HL-60/S4 treated with retinoic acid at 250 ng/mL for 4 days and 3 days (cell line): ENCODE data around the gene PTPRR.

Source experiments
- in situ Hi-C: fragments of 300-500 bp; cut with MboI; formaldehyde crosslinking; loops from 2 replicates; pipeline ENCODE4 v1.7.0; 2022; ENCODE audit warnings: low sequenced_read_pairs

Gene PTPRR, protein sequence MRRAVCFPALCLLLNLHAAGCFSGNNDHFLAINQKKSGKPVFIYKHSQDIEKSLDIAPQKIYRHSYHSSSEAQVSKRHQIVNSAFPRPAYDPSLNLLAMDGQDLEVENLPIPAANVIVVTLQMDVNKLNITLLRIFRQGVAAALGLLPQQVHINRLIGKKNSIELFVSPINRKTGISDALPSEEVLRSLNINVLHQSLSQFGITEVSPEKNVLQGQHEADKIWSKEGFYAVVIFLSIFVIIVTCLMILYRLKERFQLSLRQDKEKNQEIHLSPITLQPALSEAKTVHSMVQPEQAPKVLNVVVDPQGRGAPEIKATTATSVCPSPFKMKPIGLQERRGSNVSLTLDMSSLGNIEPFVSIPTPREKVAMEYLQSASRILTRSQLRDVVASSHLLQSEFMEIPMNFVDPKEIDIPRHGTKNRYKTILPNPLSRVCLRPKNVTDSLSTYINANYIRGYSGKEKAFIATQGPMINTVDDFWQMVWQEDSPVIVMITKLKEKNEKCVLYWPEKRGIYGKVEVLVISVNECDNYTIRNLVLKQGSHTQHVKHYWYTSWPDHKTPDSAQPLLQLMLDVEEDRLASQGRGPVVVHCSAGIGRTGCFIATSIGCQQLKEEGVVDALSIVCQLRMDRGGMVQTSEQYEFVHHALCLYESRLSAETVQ

DNA sequence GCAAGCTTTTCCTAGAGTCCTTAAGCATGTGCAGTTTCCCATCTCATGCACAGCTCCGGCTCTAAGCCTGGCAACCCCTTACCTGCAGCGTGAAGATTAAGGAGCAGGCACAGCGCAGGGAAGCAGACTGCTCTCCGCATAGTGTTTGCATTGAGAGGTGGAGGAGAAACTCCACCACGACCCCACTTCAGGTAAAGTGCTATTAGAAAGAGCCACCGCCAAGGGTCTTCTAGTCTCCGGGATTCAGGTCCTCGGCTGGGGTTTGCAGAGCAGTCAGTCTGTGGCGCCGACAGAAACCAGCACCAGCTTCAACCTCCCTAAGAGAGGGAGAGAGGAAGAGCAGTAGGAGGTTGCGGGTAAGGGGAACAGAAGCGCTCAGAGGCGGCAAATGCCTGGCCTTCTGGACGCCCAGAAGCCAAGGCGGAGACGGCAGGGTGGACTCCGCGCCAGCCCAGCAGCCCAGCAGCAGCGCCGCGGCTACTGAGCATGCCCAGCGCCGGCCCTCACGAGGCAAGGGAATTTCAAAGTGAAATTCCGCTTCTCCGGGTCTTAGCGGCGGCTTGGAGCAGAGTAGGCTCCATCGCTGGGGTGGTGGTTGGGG, at the start of gene PTPRR:
PTPRR (minus strand) TSS at position 488 of the 601 bp plus-strand sequence; CDS start at position 140, 348 bp downstream.
- in situ Hi-C loops, result no loop called here

DNA sequence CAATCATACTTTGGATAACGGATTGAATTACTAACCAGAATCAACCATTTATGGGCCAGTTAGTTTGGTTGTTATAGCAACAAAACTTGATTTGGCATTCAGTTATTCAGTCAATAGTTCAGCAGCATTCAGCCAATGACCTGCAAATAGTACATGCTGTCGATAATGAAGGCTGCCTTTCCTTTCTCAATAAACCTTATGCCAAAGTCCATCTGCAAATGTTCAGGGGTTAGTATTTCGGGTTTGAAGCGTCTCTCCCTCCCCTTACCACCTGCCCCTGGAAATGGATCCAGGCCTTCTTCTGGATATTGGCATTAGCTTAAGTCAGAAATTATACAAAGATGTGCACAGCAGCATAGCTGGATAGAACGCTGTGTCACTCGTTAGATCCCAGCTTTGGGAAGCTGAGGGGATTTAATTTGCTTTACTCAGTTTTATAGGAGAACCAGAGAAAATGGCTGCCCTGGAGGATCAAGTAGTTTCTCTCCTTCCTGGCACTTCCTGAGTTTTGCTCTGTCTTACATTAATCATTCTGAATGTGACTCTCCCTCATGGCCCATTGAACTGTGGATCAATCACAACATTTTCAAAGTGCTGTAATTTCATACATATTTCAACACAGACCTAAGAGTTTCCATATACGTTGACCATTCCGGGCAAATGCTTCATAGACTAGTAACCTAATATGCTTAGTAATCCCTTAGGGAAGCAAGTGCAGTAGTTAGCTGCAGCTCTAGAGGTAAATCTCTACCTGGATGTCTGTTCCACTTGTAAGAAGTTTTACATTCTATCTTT, 46.7 kb upstream of the PTPRR start:
- in situ Hi-C loops, result no loop called here

DNA sequence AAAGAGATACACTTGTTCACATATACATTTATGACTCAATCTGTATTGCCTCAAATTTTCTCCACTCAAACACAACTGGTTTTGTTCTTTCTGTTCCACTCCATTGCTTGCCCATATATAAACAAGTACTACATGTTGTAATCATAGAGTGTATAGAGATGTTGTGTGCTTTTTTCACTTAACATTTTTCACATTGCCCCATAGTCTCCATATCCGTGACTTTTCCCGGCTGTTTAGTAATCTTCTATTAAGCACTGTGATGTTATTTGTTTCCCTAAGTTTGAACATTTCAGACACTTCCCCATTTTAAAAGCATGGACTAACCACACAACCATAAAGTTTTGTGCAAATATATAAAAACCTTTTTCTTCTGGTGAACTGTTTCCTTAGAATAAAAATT, 45.5 kb upstream of the PTPRR start:
- in situ Hi-C loops, result no loop called here

DNA sequence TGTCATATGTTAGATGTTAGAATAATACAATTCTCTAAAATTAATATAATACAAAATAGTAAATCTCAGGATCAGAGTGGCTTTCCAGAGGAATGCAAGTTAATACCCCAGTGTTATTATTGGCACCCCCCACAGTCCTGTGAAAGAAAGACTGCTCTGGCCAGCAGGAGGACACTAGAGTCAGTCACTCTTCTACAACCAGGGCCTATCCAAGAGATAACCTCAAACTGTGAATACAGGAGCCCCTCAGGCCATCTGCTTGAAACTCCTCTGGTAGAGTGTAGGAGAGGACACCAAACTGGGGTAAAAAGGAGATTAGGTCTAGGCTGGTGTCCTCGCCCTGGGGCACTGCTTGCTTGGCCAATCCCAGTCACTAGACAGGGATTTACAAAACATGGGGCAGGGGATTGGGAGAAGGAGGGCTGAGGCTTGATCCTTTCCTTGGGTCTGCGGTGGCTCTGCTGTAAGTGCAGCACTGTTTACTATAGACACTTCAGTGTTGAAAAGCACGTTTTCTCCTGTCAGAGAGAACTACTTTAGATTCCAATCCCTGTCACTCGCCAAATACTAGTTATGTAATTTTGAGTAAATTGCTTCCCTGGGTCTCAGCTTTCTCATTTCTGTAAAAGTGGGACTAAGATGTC, 44.5 kb upstream of the PTPRR start:
- in situ Hi-C loops, result no loop called here

DNA sequence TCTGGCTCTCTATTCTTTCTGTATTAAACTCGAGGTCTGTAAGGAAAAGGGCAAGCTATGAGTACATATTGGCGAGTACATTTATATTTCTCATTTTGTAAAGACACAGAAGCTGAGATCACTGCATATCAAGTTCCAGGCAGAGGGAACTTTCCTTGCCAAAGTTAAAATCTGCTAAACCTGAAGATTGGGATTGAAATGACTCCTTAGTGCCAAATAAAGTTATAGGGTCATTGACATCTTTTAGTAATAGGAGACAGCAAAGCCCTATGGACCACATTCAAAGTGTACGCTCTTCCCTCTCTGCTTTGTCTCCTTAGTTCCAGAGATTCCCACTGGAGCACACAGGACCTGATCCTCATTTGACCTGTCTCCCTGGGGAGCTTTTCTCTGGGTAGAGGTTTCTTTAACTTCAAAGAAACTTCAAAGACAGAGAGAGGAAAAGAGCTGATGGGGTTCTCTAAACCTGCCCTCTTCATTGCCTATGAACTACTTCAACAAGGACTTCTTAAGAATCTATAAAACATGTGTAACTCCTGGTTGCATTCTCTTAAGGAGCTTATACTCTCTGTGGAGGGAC, 42.6 kb upstream of the PTPRR start:
- in situ Hi-C loops, result no loop called here

DNA sequence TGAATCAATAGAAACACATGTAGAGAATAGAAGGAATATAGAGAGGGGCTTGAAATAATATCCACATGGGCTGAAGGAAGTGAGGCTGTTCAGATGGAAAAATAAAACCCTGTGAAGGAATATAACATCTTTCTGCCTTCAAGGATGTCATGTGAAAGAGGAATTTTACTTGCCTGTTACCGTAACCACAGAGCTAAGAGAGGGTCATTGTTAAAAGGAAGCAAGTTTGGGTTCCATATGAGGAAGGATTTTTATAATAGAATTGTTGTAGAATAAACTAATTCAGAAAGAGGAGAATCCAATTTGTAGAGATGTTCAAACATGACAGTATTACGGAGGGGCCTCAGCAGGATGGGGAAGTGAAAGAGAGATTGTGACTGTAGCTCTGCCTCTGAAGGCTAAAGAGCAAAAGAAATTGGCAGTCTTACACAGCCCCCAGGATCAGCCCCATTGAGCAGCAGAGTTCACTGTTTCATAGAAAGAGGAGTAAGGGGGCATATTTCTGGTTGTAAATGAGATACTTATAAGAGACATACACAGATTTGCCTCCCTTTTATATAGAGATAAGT, 41.8 kb upstream of the PTPRR start:
- in situ Hi-C loops, result no loop called here

DNA sequence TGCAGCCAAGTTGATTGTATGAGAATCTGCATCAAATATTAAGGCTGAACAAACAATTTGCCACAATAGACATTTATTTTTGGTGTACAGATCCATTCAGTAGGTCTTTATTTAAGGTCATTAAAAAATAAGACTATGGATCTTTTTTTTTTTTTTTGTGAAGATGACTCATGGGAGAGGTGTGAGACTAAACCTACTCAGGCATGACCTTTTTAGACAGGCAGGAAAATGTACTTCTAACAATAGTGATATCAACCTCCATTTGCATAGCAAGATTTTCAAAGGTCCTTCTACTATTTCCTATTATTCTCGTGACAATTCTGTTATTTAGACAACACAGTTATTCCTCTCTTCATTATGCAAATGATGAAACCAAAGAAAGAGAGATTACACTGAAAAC, 39.9 kb upstream of the PTPRR start:
- in situ Hi-C loops, result no loop called here

DNA sequence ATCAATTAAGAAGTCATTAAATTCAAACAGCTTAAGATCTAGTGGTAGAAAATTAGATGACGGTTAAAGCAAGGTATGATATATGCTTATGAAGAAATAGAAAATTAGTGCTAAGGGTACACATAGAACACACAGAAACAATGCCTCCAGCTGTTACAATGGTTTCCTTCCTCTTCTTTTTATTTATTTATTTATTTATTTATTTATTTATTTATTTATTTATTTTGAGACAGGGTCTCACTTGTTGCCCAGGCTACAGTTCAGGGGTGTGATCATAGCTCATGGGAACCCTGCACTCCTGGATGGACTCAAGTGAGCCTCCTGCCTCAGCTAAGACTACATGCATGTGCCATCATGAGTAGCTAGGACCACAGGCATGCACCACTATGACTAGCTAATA, 34.9 kb upstream of the PTPRR start:
- in situ Hi-C loops, result no loop called here

DNA sequence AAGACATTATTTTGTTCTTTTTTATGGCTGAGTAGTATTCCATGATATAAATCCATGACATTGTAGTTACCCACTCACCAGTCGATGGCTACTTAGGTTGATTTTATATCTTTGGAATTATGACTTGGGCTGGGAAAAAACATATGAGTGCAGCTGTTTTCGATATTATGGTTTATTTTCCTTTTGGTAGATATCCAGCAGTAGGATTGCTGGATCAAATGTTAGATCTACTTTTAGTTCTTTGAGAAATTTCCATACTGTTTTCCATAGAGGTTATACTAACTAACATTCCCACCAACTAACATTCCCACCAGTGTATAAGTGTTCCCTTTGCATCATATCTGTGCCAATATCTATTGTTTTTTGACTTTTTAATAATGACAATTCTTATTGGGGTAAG, 29.9 kb upstream of the PTPRR start:
- in situ Hi-C loops, result no loop called here

DNA sequence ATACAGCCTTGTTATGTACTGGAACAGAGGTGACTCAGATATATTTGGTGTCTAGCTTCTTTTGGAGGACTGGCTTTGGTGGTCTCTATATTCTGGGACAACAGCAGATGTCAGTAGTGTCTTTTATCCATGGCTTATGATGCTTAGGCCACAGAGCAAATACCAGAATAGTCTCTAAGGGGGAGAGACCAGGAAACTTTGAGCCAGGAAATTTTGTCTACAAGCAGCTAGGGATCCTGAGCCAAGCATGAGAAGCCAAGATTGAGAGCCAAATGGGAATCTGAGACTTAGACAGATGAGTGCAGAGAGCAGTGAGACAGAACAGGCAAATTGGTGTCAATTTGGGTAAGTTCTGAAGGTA, 28.4 kb upstream of the PTPRR start:
- in situ Hi-C loops, result no loop called here

DNA sequence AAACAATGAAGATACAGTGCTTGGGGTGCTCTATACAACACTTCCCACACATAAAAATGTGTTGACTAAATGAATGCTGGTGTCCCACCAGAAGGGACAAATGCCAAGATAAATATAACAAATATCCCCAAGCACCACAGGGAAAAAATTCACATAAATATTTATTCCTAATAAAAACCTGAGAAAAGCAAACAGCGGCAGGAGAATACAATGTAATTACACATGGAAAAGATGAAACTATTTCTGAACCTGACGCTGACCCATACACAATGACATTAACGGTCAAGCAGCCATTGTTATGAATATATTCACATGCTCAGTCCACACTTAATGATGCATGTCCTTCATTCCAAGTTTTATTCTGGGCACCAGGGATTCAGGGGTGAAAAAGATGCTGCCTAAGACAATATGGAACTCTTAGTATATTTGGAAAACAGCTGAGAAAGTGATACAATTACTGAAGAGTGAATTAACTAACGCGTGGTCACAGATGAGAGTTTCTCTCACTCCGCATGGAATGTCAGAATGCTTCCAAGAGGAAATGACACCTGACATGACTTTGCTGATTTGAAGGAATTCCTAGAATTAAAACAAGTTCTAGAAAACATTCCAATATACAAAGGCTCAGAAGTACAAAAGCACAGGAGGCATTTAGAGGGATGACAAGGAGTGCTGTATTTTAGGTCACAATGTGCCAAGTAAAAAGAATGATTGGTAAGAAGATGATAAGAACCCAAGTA, 27.9 kb upstream of the PTPRR start:
- in situ Hi-C loops, result no loop called here

DNA sequence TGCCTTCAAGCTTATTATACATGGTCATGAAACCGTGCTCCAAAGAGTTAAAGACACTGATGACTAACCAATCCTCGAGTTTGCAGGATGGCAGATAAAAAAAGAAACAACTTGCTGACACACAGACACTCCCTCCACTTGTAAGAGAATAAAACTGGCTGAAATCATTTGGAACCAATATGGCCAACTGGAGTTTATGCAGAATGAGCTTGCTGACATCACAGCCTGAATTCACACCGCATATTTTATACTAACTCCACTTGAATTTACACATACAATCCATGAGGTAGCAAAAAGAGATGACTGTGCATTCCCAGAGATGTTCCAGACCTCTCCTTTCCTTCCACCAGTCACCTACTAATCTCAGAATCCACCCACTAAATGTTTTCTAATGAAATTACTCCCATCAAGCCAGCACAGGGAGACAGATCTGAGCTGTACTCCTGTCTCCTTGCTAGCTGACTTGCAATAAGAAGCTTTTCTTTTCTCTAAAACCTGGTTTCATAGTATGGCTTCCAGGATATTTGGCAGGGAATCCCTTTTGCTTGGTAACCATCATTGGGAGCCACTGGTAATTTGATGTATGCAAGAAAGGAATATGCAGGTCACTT, 15.8 kb upstream of the PTPRR start:
- in situ Hi-C loops, result no loop called here

DNA sequence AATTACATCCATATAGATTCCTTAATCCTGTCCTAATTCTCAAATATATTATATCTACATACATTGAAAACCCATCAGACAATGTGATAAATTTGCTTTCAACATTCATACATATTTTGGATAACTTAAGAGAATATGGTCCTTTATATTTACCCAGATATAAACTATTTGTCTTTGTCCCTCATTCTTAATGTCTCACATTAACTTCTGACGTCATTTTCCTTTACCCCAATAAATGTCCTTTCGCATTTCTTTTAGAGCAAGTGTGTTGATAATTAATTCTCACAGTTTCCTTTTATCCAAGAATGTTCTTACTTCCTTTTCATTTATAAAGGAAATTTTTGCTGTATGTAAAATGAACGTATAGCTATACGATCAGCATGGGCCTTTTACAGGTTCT, 12.6 kb upstream of the PTPRR start:
- in situ Hi-C loops, result no loop called here

DNA sequence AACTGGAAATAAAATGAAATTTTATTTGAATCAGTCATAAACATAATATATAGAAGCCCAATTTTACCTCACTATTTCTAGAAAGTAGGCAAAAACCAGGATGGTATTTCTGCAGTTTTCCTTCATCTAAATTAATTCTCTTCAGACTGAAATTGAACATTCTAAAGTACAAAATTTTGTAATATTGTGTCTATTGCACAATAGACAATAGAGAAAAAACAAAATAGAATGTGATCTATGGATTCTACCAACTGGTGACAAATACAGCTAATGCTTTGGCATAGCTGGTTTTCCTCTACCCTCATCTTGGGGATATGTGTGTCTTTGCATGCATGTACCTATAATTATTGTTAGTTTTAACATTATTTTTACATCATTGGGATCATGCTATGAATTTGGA, 8.5 kb upstream of the PTPRR start:
- in situ Hi-C loops, result no loop called here

DNA sequence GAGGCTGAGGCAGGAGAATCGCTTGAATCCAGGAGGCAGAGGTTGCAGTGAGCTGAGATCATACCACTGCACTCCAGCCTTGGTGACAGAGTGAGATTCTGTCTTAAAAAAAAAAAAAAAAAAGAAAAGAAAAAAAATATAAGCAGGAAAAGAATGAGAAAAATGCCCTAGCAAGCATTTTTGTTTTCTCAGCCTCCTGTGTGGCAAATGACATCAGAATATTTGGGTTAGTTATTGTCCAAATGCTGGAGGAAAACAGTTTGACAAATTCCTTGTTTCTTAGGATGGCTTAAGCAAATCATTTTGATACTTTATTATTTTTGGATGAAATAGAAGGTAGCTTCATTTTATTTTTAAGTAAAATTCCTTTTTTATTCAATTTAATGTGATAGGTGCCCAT, 7.5 kb upstream of the PTPRR start:
- in situ Hi-C loops, result no loop called here

DNA sequence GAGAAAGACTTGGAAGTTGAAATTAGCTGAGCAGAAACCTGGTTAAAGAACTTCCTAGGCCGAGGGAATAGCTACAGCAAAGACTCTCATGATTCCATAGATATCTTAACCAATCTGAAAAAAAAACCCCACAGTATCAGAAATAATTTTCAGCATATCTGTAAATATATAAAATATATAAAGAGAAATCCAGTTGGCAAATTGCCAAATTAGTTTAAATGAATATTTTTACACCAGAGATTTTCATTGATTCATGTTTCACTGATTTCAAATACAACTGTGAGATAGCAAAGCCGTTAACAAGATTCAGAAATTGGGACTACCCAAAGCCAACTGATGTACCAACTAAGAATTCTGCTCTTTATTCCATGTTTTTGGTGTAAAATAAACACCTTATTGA, 6.8 kb upstream of the PTPRR start:
- in situ Hi-C loops, result no loop called here

DNA sequence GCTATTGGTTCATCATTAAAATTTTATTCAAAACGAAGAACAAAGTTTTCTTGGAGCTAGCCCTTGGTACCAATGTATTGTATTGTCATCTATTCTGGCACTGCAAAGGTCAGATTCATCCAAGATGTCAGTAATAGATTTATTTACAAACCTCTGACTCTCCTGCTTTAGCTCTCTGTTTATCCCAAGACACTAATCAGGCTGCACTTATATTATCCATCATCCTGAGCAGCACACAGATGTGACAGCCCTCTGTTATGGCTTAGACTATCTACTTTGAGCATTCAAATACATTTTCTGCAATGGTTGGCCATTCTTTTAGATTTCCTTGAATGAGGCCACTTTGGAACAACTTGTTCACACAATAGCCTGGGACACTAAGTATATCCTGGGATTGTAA, 5.0 kb upstream of the PTPRR start:
- in situ Hi-C loops, result no loop called here

DNA sequence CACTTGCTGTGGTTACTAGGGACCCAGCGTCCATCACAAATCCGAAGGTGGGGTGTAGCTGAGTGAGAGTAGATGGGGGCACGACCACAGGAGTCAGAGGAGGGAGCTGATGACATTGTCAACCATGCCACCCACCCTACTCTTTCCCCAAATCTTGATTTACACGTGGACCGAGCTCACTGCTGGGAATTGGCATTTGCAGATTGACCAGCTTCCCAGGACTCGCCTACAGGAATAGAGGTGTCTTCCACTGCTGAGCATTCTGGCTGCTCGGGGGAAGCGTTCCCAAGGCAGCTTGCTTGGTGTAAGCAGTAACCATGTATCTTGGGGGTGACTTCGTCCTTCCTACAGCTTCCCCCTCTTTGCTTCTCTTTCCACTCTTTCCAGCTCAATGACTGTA, 353 bp upstream of the PTPRR start:
- in situ Hi-C loops, result no loop called here

DNA sequence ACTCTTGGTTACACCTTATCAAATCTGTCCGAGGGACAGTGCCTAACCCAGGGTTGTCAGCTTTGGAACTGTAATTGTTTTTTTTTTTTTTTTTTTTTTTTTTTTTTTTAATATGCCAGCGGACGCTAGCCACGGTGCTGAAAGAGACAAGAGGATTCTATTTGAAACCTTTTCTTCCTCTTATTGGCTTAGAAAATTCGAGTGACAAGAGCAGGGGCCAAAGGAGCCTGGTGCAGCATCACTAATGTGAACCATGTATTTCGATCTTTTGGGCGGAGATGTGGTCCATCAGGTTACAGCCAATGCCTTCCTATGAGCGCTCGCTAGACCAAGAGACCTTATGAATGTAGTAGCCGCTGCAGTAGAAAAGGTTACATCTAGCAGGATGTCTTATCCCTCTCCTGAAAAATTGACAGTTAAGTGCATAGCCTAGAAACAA, 922 bp downstream of the PTPRR start:
- in situ Hi-C loops, result no loop called here
